ENCODE results near the gene ZHX3.

DNA sequence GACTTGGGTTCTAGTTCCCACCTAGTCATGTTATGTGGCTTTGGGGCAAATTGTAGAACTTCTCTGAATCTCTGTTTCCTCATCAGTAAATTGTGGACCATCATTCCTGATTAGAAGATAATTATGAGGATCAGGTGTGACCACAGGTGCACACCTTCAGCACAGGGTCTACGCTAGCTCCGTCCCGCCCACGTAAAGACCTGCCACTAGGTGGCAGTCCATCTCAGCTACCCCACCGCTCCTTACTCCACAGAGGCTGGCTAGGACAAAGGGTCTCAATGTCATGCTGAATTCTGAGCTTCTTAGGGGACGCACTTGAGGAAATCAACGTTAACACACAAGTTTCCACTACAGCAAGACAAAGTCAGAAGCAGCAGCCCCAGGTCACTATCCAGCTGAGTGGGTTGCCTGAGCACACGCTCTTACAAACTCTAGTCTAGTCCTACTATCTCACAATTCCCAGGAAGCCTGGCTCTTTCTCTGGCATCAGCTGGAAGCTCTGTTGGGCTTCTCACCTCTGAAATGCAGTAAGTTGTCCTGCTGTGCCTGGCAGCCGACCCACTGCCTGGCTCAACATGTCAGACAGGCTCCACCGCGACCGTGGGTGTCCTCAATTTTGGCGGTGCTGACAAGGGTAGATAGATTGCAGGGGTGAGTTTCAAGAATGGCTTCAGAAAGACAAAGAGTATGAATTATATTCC is 182.2 kb downstream of the ZHX3 start:
- TF ChIP-seq POLR2AphosphoS5 (IDR thresholded peaks at IDR 0.05; ENCODE audit: insufficient read depth in 1 of 2, low read depth in 1 of 2) (no peak), POLR2A (IDR thresholded peaks at IDR 0.05) (no peak)
